ENCODE data around the gene DRC3.
"Not testable (repeated sequence)": the region's sequence is repeated elsewhere in the genome, so short reads cannot be mapped to it uniquely, and the experiment has no call there.

DRC3 gene

DNA sequence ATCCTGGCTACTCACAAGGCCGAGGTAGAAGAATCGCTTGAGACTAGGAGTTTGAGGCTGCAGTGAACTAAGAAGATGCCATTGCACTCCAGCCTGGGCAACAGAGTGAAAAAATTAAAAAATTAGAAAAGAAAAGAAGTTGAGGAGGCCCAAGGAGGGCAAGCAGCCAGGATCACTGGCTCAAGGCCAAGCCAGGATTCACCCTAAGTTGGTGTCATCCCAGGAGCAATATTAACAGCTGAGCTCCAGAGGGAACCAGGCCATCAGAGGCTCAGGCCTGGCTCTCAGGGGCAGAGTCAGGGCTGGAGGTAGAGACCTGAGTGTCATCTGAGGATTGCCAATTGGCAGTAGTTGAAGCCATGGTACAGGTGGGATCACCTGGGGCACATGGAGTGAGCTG is 20.7 kb downstream of the DRC3 start:
- no peak for DNase-seq (ENCODE audit: low read depth, low spot score)

GRCh38 chr17:17993852-17994251 is 21.2 kb downstream of the DRC3 start:
- no peak for DNase-seq (ENCODE audit: low read depth, low spot score)

GRCh38 chr17:17994271-17995069 is 21.8 kb downstream of the DRC3 start:
- DNase-seq (ENCODE audit: low read depth, low spot score): no peak

DNA sequence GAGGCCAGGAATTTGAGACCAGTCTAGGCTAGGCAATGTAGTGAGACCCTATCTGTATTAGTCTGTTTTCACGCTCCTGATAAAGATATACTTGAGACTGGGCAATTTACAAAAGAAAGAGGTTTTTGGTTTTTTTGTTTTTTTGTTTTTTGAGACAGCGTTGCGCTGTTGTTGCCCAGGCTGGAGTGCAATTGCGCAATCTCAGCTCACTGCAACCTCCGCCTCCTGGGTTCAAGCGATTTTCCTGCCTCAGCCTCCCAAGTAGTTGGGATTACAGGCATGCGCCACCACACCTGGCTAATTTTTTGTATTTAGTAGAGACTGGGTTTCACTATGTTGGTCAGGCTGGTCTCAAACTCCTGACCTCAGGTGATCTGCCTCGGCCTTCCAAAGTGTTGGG is 23.2 kb downstream of the DRC3 start:
- DNase-seq (ENCODE audit: low read depth, low spot score): not testable (repeated sequence)

DNA sequence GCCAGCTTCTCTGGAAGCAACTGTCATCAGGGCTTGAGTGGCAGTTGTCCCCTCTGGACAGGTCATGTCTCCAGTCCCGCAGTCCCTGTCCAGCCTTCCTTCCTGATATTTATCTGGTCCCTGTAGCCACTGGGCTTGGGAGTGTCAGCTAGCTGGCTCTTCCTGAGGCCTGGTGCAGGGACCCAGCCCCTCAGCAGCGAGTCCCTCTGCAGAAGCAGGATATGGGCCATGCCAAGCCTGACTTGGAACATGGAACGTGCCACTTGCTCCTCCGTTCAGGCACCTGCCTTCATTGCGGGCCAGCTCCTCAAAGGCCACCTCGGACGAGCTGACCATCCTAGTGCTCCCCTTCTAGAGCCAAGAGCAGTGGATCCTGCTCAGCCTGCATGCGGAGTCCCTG is 26.3 kb downstream of the DRC3 start:
- no peak for DNase-seq (ENCODE audit: low read depth, low spot score)

- DNase-seq (ENCODE audit: low read depth, low spot score): no peak
Observed at GRCh38 chr17:17999364-18000029, 26.8 kb downstream of the DRC3 start.

DNA sequence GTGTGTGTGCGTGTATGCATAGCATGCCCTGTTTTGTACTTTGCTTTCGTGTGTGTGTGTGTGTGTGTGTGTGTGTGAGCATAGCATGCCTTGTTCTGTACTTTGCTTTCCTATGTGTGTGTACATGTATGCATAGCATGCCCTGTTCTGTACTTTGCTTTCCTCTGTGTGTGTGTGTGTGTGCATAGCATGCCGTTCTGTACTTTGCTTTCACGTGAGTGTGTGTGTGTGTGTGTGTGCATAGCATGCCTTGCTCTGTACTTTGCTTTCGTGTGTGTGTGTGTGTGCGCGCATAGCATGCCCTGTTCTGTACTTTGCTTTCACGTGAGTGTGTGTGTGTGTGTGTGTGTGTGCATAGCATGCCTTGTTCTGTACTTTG is 27.4 kb downstream of the DRC3 start:
- DNase-seq (ENCODE audit: low read depth, low spot score): no peak

- no peak for DNase-seq (ENCODE audit: low read depth, low spot score)
Observed at GRCh38 chr17:18002171-18002570, 29.5 kb downstream of the DRC3 start.

GRCh38 chr17:18004345-18004744 is 31.7 kb downstream of the DRC3 start:
- no peak for DNase-seq (ENCODE audit: low read depth, low spot score)

DNA sequence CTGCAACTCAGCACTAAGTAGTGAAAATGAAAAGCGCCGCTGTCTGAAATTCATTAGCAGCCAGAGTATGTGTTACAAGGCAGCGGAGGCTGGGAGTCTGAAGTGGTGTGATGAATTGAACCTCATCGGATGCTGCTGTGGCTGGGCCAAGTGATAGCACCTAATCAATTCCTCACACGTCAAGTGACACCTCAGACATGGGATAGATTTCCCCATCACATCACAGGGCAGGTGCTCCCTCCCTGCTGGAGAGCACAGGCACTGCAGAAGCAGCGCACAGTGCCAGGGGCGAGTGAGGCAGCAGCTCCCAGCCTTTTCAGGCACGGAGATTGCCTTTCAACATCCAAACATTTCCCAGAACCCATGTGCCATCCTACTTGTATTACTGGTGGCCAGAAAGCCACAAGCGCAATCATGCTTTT is 32.2 kb downstream of the DRC3 start:
- no peak for DNase-seq (ENCODE audit: low read depth, low spot score)

DNA sequence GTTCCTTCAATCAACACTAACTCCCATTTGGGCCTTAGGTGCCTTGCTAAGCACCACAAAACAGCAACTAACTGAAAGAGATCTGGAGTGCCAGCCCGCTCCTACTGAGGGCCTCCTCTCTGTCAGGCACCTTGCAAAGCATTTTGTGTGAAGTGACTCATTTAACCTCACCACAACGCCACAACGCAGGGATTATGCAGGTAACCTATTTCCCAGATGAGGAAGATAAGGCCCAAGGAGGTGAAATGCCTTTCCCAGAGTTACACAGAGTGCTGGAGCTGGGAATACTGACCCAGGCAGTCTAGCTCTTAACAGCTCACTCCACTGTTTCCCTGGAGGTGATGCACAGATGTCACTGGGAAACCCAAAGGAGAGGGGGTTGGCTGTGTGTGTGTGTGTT is 32.8 kb downstream of the DRC3 start:
- DNase-seq (ENCODE audit: low read depth, low spot score): no peak

- no peak for DNase-seq (ENCODE audit: low read depth, low spot score)
Observed at GRCh38 chr17:18006495-18007239, 34.0 kb downstream of the DRC3 start.

DNA sequence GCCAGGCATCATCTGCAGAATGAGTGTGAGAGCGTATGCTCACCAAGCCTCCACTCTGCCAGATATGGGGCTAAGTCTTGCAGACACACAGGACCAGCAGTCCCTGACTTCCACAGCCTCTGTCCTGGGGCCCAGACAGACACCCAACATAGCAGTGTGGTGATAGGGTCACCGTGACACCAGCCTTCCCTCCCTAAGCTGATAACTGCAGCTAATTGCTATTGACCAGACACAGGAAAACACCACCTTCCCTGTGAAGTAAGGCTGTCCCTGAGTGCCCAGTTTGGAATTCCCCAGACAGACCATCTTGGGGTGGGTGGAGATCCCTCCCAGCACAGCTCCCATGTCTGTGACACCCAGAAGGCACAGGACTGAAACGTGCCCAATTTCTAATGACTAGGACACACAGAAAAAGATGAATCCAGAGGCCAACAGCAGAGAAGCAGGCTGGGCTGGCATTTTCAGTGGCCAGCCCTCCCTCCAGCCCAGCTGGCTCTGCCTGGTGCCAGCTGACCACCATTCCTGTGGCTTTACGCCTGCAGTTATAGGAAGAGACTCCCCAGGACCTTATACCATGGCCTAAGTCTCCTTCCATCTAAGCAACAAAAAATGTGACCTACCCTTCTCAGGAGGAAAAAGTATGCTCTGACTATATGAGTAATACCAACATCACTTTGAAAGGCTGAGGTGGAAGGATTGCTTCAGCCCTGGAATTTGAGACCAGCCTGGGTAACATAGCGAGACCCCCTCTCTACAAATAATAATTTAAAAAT is 36.0 kb downstream of the DRC3 start:
- DNase-seq (ENCODE audit: low read depth, low spot score): no peak

- no peak for DNase-seq (ENCODE audit: low read depth, low spot score)
Observed at GRCh38 chr17:18009609-18010420, 37.2 kb downstream of the DRC3 start.

- no peak for DNase-seq (ENCODE audit: low read depth, low spot score)
Observed at GRCh38 chr17:18011286-18011685, 38.6 kb downstream of the DRC3 start.

DNA sequence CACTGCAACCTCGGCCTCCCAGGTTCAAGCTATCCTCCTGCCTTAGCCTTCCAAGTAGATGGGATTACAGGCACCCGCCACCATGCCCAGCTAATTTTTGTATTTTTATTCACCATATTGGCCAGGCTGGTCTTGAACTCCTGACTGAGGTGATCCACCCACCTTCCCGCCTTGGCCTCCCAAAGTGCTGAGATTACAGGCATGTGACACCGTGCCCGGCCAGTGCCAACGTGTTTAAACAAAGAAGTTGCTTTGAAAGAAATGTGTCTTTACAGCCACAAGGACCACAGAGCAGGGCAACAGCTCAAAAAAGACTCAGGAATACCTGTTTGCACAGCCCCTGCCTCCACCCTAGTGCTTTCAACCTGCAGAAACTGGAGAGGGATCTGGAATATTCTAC is 41.3 kb downstream of the DRC3 start:
- DNase-seq (ENCODE audit: low read depth, low spot score): no peak

GRCh38 chr17:18015593-18015992 is 42.9 kb downstream of the DRC3 start:
- DNase-seq (ENCODE audit: low read depth, low spot score): no peak

DNA sequence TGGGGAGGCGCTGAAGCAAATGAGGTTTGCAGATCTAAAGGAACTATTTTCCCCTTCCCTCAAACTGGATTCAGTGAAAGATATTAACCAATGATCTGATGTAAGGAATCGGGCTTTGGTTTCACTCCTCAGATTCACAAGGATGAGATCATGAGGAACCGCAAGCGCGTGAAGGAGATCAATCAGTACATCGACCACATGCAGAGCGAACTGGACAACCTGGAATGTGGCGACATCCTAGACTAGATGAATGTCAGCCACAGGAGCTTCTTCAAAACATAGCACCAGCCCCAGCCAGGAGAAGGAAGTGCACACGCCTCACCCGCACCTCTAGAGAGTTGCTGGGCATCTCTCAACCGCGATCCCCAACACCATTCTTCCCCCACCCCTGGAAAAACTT is 43.8 kb downstream of the DRC3 start:
- DNase-seq (ENCODE audit: low read depth, low spot score): no peak

DNA sequence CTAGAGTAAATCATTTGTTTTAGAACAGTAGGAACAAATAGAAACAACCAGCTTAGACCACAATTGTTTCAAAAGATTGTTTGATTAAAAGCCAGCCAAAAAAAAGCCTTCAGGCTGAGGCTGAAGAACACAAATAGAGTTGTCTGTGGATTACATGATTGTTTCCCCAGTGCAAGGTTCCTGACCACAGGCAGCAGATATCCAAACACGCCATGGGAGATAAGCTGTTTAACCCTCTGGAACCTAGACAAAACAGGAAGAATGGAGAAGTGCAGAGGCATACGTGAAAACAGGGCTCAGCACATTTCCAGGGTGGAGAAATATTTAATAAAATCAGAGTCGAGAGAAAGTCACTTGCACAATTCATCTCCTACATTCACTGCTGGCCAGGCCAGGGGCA is 45.3 kb downstream of the DRC3 start:
- DNase-seq (ENCODE audit: low read depth, low spot score): no peak

DNA sequence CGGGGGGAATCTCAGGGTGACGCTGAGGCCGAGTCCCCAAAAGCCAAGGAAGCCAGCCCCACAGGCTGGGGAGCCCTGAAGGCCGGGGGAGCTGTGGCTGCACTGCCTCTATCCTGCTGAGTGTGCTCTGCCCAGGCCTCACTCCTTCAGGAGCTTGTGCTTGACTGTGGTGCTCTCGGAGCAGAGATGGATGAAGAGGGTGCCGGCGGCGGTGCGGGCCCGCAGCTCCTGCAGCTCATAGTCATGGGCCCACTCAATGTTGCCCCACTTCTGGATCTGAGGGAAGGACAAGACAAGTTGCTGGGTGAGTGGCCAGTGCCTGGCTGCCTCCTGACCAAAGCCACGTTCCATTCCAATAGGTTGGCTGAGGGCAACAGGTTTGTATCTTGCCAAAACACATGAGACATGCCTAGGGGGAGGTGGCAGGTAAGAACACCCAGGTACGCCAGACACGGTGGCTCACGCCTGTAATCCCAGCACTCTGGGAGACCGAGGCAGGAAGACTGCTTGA is 45.8 kb downstream of the DRC3 start:
- DNase-seq (ENCODE audit: low read depth, low spot score): no peak

GRCh38 chr17:18019838-18020154 is 47.1 kb downstream of the DRC3 start:
- DNase-seq (ENCODE audit: low read depth, low spot score): no peak
